DMS 273 (cell line): ENCODE results near the gene RELB.
A peak's percentile ranks its signal among the peaks of the same experiment; 100 is the strongest.
"Not testable (repeated sequence)": the region's sequence is repeated elsewhere in the genome, so short reads cannot be mapped to it uniquely, and the experiment has no call there.

ENCODE experiments used
- DNase-seq: peaks from one replicate; lab custom pipeline; 2025; ENCODE audit not compliant: unreplicated experiment; lab: John Stamatoyannopoulos, UW

The RELB gene, protein sequence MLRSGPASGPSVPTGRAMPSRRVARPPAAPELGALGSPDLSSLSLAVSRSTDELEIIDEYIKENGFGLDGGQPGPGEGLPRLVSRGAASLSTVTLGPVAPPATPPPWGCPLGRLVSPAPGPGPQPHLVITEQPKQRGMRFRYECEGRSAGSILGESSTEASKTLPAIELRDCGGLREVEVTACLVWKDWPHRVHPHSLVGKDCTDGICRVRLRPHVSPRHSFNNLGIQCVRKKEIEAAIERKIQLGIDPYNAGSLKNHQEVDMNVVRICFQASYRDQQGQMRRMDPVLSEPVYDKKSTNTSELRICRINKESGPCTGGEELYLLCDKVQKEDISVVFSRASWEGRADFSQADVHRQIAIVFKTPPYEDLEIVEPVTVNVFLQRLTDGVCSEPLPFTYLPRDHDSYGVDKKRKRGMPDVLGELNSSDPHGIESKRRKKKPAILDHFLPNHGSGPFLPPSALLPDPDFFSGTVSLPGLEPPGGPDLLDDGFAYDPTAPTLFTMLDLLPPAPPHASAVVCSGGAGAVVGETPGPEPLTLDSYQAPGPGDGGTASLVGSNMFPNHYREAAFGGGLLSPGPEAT

DNA sequence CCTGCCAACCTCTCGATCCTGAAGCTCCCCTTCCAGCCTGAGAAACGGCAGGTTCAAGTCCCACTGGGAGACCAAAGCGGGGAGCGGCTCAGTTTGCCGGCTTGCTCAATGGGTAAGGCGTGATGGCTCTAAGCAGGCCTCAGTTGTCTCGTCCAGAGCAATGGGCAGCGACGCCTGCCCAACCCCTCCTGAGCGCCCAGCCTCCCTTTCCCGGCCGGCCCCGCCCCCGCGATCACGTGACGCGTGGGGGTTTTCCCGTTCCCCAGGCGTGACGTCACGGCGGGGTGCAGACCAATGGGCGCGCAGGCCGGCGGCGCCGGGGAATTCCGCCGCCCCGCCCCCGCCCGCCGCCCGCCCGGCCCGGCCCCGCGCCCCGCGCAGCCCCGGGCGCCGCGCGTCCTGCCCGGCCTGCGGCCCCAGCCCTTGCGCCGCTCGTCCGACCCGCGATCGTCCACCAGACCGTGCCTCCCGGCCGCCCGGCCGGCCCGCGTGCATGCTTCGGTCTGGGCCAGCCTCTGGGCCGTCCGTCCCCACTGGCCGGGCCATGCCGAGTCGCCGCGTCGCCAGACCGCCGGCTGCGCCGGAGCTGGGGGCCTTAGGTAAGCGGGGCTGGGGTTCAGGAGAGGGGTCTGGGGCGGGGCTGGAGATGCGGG, at the start of gene RELB:
TSS of gene RELB (plus strand) at position 378 of the 653 bp plus-strand sequence. CDS start at position 494, 116 bp downstream.
- DNase-seq: peak; percentile 96

DNA sequence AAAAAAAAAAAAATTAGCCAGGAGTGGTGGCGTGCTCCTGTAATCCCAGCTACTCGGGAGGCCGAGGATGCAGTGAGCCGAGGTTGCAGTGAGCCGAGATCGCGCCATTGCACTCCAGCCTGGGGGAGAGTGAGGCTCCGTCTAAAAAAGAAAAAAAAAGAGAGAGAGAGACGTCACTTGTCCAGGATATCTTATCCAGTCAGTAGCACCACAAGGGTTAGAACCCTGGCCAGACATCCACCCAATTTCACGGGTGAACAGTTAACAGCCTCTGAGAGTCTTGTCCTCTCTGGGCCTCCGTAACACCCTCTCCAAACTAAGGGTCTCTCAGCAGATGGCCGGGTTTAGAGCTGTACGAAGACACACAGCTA, 47.0 kb upstream of the RELB start:
- DNase-seq: no peak

DNA sequence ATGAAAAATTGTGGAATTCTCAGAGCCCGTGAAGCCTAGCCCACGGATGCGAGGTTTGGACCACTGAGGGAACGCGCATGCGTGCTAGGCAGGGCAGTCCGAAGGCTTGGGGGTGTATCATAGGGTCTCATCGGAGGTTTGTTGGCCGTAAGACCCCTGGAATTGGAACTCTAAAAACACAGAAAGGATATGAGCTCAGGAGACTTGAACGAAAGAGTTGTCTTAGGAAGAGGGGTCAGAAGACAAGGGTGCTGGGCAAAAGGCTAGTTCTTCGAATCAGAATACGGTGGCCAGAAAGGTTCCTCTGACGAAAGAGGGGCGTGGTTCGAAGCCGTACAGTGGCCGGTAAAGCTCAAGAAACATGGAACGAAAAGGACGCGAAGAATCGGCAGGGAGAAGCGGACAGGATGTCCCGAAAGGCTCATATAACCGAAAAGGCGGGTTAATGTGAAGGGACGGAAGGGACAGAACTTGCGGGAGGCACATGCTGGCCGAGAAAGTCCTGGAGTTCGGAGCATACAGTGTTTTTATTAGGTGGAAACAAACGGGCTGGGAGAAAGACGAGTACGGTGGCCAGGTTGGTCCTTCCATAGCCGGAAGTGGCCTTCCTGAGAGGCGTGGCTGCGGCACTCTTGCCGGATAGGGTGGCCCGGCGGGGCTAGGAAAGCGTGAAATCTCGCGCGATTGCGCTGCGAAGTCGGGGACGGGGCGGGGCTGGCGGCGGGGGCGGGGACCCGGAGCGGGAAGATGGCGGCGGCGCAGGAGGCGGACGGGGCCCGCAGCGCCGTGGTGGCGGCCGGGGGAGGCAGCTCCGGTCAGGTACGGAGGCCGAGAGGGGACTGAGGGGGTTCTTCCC, 46.4 kb upstream of the RELB start, which contains the start of gene CLPTM1:
TSS of gene CLPTM1 (plus strand) at position 732 of the 856 bp plus-strand sequence. CDS start at position 748, 16 bp downstream.
- peak; percentile 99 for DNase-seq

DNA sequence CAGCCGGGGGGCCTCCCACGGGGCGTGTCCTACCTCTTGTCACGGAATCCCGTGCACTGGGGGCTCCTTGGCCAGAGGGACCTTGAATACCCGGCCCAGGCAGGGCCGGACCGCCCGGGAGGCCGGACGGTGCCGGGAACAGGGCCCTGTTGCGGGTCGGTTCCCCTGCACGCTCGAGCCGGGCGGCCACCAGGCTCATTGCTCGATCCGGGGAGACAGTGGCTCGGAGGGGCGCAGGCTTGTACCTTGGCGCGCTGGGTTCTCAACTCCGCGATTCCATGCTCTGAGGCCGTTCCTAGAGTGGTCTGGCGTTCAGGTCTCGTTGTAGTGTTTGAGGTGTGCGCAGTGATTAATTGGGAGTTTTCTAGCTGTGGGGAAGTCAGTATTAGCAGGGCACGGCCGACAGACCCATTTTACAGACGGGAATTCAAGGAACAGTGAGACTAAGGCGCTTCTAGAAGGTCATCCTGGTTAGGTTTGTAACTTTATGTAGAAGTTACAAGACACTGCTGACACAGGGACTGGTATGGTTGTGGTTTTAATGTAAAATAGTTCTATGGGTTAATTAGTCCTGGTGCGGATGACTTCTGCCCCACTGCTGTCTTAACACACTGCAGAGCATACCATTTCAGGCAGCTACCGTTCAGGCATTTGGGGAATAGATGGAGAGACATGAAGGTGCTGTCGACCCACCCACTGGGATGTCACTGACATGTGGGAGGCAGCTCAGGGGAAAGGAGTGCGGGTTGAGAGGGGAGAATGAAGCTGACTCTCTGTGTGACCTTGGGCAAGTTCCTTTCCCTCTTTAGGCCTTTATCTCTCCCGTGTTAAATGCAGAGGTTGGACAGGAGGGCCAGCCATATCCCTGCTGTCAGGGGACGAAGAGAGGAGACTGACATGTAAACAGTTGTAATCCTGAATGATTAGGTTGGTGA, 45.5 kb upstream of the RELB start:
- DNase-seq: peak; percentile 62

DNA sequence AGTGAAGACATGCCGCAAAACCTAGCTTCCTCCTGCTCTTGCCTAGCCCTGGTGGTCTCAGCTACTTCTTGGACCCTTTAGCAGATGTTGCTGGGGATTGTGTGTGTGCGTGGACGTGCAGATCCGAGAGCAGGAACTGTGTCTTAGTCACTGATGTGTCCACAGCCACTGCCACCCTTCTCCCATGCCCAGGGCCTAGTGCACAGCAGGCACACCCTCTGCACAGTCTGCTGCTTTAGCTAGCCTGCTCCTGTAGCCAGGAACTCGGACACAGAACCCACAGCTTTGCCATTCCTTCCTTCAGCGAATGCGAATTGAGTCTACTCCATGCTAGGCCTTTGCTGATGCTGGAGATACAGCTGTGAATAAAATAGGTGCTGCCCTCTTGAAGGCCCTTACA, 43.7 kb upstream of the RELB start:
- DNase-seq: no peak

DNA sequence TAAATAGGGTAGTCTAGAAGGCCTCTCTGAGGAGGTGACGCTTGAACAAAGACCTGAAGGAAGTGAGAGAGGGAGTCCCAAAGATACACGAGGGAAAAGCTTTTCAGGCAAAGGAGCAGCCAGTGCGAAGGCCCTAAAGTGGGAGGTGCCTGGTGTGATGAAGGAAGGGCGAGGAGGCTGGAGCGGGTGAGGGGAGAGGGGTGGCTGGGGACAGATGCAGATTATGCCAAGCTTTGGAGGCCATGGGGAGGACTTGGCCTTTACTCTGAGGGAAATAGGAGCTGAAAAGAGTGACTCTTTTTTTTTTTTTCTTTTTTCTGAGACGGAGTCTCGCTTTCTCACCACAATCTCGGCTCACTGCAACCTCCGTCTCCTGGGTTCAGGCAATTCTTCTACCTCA, 43.2 kb upstream of the RELB start:
- DNase-seq: no peak

DNA sequence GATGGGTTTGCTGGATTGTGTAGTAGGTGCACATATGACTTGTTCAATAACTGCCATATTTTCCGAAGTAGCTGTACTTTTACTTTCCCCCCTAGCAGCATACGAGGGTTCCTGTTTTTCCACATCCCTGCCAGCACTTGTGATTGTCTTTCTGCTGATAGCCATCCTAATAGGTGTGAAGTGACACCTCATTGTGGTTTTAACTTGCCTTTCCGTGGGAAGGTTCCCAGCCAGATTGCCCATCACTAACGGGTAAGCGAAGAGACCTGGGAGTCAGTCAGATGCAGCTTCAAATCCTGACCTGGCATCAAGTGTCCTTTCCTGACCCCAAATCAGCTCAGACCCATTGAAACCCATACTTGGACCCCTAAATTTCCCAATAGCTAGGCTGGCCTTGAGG, 41.6 kb upstream of the RELB start:
- no peak for DNase-seq

DNA sequence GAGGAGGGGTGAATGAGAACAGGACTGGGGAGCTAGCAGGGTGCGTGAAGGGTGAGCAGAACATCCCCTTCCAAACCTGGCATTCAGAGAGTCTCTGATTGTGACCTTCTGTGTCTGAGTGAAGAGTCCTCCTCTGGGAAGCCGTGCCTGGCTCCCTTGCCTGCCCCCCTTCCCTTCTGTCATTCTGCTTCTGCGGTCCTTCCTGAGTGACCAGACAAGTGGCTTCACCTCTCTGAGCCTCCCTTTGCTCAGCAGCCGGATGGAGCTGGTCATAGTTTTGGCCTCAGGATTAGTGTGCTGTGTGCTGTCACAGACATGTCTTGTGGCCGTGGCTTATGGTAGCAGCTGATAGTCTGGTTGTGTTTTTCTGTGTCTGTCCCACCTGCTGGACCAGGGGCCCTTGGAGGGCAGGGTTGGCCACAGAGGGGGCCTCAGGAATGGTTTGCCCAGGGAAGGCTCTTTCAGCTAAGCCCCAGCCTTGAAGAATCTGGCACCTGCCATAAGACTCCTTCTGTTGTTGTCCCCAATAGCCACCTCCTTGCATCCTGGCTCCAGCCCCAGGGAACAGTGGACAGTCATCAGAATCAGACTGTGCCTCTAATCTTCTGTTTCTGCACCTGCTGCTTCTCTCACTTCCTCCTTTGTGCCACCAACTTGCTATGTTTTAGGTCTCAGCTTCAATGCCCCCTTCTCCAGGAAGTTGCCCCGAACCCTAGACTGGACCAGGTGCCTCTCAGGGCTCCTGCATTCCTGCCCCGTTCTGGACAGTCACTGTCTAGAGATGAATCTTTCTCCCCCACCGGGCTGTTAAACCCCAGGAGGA, 40.1 kb upstream of the RELB start:
- DNase-seq: no peak

DNA sequence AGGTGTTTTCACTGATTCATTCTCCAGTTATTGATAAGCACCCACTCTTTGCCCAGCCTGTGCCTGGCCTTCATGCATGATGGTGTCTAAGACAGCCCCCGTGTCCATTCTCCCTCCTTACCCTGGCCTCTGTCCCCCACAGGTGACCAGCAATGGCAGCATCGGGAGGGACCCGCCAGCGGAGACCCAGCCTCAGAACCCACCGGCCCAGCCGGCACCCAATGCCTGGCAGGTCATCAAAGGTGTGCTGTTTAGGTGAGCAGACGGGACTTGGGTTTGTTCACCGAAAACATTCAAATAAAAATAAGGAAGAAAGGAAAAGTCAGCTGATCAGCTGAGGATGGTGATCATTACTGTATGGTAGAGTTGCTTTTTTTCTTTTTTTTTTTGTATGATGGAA, 39.4 kb upstream of the RELB start:
- no peak for DNase-seq

DNA sequence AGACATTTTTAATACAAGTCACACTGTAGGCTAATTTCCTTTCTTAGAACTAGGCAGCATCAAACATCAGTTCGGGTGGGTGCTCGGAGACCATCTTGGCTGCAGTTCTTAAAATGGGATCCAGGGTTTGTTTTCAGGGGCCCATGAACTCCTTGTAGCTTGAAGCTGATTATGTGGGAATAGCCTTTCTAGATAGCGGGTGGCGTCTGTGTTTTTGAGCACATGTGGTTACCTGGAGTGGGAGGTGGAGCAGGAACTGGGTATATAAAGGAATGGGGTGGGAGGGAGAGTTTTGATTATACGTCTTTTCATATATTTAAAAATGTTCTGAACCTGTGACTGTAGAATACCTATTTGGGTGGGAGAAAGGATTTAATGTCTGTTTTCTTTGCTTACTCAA, 33.1 kb upstream of the RELB start:
- DNase-seq: no peak

DNA sequence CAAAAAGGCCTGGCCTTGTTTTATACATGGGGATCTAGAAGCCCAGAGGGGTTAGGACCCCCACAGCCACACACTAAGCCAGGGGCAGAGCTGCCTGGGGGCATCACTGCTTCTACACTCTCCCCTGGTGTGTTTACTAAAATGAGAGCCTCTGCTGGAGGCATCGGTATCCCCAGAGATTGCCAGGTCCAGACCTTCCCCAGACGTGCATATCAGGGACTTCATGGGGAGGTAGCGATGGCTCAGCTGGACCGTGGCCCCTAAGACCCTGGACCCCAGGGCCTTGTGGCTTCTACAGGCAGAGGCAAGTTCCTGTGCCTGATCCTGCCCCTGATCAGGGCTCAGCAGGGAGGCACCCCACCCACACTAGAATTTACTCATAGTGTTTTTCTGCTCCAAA, 32.6 kb upstream of the RELB start:
- DNase-seq: no peak

DNA sequence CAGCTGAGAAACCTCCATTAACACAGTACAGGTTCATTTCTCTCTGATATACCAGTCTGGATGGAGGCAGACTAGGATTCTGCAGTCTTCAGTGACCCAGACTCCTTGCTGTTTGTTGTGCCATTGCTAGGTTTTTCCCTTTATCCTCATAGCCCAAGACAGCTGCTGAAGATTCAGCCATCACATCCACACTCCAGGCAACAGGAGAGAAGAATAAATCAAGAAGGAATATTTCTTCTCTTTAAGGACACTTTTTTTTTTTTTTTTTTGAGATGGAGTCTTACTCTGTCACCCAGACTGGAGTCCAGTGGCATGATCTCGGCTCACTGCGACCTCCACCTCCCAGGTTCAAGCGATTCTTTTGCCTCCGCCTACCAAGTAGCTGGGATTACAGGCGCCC, 31.8 kb upstream of the RELB start:
- DNase-seq: no peak

DNA sequence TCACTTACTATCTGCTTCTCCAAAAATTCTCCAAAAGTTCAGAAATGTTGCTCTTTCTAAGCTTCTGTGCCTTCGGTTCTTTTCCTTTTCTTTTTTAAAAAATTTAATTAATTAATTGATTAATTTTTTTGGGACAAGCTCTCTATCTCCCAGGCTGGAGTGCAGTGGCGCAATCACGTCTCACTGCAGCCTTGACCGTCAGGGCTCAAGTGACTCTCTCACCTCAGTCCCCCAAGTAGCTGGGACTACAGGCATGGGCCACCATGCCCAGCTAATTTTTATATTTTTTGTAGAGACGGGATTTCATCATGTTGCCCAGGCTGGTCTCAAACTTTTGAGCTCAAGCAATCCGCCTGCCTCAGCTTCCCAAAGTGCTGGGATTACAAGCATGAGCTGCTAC, 29.8 kb upstream of the RELB start:
- not testable (repeated sequence) for DNase-seq

DNA sequence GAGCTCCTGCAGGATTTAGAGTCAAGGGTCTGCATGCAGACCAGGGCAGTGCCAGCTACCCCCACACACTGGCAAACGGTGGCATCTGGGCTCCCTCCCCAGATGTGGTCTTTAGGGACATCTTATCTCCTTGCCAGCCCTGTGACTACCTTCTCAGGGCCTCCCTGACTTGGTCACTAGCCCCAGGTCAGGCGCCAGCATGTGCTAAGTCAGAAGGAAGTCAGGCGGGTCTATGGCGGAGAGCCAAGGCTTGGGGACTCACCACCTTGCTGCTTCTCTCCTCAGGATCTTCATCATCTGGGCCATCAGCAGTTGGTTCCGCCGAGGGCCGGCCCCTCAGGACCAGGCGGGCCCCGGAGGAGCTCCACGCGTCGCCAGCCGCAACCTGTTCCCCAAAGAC, 28.5 kb upstream of the RELB start:
- no peak for DNase-seq

DNA sequence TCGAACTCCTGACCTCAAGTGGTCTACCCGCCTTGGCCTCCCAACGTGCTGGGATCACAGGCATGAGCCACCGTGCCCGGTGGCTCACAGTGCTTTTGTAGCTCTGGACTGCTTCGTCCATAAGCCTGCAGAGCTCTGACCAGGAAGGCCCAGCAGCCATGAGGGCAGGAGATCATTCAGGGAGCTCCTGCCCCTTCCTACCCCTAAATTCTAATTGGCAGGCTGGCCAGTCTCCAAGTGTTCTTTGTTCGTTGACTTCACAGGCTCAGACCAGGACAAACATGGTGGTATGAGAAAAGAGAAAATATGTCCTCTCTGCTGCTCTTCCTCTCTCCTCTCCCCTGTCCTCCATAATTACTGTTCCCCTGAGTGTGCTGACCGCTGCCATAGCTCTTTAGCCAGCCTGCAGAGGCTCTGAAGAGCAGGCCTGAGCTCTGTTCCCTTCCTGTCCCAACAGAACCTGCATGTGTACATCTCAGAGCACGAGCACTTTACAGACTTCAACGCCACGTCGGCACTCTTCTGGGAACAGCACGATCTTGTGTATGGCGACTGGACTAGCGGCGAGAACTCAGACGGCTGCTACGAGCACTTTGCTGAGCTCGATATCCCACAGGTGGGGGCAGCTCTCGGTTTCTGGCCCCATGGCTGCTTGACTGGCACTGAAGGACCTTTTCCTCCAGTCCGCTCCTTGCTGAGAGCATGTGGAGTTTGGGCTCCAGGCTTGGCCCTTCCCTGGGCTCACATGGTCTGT, 27.1 kb upstream of the RELB start:
- no peak for DNase-seq

DNA sequence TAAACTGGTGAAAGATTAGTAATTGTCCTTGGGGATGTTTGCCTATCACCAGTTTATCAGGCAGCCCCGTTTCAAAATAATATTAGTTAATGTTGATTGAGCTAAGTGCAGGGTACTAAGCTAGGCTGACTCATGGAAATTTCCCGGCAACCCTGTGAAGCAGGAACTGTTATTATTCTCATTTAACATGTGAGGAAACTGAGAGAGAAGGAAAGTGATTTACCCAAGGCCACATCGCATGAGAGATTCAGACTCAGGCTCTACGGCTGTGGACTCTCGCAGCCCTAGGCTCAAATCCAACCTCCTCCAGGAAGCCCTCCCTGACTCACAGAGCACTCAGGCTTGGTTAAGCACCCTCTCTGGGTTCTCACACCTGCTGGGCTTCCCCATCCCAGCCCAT, 26.4 kb upstream of the RELB start:
- no peak for DNase-seq

DNA sequence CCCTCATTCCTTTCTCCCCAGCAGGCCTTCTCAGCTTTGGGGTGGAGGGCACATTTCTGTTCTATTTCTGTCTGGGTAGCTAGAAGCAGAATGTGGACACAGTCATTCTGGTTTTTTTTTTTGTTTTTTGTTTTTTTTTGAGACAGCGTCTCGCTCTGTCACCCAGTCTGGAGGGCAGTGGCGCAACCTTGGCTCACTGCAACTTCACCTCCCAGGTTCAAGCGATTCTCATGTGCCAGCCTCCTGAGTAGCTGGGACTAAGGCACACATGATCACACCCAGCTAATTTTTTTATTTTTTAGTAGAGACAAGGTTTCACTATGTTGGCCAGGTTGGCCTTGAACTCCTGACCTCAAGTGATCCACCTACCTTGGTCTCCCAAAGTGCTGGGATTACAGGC, 25.8 kb upstream of the RELB start:
- no peak for DNase-seq

DNA sequence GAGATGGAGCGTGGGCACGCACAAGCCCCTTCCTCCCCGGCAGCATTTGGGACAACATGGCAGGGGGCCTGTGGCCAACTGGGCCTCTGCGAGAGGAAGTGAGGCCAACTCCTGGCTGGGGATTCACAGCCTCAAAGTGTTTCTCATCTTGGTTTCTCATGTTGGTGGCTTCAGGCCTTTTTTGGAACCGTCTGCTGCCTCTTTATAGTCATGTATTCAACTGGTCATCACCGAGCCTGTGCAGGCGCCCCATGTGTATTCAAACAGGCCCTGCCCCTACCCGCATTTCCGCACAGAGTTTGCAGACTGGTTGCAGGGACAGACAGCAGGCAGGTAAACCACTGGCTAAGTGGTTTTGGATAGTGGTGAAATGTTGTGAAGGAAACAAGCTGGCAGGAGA, 17.3 kb upstream of the RELB start:
- no peak for DNase-seq

DNA sequence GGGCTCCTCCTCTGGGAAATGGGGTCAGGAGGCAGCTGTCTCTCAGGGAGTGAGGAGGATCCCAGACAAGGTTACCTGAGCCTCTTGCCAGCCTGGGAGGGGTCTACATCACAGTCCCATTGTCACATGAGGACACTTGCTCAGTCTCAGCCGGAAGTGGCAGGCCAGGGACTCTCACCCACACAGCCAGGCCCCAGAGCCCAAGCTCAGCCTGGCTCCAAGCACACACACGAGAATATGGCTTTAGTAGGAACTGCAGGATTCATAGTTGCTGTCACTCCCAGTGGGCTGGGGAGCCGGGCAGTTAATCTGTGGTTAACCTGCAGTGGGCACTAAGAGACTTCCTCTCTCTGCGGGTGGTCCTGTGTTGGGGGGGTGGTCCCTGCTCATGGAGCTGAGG, 15.8 kb upstream of the RELB start:
- DNase-seq: no peak
